Measurements from ENCODE around the gene SPINK2.

SPINK2 gene

DNA sequence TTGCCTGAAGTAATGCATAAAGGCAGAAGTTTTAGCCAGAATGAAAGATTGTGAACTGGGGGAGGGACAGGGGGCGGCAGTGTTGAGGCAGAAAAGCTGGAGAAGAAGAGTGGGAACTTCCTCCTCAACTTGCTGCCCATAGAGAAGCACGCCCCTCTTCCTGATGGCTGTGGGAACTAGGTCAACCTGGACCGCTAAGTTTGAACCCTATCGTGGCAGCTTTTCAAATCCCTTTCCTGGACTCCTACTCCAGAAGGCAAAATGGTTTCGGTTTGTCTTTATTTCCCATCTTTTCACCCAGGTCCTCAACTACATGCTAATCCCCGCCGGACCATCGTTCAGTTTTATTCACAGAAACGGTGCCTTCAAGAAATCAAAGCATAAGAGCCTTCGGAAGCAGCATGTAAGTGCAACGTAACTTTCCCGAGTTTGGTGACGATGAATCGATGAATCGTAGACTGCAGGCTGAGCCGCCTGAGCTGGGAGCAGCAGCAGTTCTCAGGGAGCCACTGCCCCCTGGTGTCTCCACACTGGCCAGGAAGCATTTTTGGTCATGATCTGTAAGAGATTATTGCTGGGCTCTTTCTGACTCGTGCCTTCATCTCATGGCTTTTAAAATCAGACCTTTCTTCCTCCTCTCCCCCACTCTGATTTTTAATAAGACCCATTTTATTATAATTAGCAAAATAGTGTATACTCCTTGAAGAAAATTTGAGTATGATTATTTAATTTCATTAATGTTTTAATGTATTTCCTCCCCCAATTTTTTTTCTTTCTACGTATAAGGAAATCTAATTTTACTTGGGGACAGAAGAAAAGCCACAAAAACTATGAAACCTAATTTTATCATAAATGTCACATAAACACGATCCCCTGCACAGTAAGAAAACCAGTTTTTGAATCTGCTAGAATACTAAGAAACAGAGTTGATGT is 21.4 kb downstream of the SPINK2 start:
- peak; percentile 60 for DNase-seq

DNA sequence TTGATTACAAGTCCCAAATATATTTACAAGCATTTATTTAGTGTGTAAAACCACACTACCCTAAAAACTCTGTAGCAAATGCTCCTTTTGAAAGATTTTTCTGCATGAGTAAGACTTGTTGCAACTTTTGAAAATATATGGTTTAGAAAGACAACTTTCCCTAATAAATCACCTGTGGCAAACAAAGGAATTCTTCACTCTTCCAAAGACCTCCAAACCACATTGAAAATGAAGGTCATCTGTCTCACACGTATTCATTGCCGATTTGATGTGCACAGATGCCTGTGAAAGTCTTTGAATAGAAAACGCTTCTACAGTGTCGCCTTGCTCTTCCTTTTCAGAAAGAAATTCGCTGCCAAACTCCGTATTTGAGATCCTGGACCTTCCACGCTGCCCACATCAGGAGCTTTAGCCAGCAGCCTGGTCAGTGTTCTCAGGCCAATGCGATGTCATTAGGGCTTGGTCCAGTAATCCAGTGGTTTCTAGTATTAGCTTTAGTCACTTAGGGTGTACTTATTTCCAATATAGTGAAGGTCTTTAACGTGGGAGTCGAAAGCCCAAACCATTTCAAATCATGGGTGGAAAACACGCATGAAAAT is 22.2 kb downstream of the SPINK2 start:
- no peak for DNase-seq

DNA sequence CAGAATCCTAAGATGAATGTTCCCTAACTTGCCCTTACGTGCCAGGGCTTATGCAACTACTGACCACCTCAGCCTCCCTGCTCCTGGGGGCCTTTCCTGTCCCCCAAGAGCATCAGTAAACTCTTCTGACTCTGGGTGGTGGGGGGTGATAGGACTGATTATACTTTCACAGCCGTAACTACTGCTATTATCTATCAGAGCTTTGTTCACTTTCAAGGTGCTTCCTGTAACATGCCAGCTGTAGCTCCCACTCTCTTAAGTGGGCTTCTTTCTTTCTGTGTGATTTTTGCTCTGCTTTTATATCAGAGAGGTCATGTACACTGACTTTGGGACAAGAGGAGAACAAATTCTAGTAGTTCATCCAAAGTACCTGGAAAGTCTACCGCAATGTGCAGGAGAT is 25.3 kb downstream of the SPINK2 start:
- DNase-seq: no peak

DNA sequence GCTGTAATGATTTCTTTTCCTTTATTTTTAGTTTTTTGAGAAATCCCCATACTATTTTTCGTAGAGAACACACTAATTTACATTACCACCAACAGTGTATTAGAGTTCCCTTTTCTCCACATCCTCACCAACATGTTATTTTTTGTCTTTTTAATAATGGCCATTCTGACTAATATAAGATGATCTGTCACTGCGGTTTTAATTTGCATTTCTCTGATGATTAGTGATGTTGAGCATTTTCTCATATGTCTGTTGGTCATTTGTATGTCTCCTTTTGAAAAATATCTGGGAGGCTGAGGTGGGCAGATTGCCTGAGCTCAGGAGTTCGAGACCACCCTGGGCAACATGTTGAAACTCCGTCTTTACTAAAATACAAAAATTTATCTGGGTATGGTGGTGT is 30.2 kb downstream of the SPINK2 start:
- no peak for DNase-seq

DNA sequence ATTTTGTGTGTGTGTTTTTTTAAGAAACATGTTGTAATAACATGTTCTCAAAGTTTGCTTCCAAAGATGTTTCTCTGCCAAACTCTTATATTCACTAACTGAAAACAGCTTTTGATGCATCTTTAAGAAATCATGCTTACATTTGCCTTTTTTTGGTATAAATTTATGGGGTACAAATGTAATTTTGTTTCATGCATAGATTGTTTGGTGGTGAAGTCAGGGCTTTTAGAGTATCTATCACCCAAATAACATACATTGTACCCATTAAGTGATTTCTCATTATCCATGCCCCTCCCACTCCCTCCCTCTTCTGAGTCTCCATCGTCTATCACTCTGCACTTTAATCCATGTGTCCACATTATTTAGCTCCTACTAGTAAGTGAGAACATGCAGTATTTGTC is 30.8 kb downstream of the SPINK2 start:
- no peak for DNase-seq

DNA sequence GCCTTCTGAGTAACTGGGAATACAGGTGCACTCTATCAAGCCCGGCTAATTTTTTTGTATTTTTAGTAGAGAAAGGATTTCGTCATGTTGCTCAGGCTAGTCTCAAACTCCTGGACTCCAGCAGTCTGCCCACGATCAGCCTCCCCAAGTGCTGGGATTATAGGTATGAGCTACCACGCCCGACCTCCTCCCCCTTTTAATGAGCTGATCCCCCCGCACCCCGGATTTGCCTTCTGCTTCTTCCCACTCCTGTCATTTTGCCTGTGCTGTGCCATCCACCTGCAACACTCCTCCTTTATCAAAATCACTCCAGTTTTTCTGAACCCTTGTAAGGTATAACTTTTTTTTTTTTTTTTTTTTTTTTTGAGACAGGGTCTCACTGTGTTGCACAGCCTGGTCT is 33.4 kb downstream of the SPINK2 start:
- DNase-seq: no peak

DNA sequence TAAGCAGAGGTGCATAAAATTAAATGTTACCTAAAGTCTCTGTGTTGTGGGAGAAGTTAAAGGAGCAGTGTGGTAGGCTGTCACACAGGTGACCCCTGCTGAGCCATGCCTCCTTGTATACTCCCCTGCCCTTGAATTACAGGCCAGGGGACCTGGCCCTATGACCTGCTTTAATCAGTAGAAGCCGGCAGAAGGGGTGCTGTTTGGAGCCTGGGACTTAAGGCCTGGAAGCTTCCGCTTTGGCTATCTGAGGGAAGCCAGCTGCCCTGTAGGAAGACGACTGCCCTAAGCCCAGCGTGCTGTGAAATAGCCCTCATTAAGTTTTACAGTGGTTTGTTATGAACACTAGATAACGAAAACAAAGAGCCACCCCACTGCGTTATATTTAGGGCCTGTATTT is 34.1 kb downstream of the SPINK2 start:
- no peak for DNase-seq

DNA sequence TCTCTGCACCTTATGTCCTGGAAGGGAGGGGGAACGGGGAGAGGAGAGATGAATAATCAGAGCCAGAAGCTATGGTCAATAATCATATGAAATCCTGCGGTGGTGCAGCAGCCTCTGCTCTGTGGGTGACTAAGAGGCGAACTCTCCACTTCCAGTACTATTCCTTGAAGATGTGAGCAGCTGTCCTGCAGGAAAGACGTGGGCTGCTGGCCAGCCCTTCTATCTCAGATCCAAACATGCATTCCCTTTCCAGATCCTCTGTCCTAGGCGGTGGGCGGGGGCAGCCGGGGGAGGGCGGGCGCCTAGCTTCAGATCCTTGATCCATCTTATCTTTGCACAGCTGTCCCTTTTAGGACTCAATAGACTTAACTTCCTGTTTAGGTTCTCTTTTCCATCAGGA is 34.5 kb downstream of the SPINK2 start:
- DNase-seq: no peak

DNA sequence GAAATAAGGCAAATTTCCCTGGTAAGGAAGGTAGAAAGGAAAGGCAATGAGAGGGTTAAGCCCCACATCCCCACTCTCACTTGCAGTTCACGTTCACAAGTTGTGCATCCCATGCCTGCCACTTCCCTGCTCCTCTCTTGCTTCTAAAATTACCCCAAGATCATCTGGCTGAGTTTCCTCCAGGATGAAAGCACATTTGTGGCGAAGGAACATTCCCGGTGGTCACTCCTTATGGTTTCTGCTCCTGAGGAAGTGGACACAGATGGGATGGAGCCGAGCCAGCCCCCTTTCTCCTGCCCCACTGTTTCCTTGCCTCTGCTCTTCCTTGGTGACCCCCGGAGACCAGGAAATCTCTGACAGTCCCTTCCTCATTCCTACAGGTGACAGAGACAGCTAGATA is 37.5 kb downstream of the SPINK2 start:
- no peak for DNase-seq

DNA sequence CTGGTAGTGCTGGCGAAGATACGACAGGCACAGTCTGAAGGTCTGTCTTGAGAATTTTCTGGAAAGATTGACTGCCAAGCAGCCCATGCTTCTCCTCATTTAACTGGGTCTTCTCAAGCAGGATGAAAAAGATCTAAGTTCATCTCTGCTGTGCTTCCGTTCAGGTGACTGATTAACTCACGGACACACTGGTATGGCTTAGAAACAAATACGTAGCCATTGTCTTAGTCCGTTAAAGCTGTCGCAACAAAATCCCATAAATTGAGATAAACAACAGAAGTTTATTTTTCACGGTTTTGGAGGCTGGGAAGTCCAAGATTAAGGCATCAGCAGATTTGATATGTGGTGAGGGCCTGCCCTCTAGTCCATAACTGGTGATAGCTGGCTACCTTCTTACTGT is 39.5 kb downstream of the SPINK2 start:
- DNase-seq: no peak

DNA sequence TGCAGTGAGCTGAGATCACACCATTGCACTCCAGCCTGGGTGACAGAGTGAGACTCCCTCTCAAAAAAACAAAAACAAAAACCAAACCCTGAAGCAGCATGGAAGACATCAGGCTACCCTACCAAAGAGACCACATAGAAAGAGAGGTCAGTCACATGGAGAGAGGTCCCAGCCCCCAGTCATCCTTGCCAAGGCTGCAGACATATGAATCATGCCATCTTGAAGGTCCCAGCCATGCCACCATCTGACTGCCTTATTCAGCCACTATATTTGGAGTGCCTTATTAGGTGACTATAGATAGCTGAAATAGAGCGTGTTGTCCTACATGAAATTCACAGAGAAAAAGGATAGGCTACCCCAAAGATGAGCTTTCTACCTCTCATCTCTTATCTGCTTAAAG is 48.2 kb downstream of the SPINK2 start:
- DNase-seq: no peak

DNA sequence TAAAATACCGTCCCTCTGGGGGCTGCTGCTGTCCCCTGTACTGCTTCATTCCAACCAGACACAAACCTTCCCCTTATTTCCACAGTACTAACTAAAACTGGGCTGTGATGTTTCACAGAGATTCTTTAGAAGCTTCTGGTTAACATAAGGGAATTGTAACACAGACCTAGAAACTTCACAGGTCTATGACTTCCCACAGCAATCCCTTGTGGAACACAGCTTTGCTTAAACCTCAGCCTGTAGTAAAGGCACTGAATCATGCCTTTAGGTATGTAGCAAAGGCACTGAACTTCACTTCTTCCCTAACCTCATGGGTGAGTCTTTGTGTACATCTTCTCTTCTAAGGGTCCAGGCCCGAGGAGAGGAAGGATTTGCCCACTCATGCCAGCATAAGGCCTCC is 49.4 kb downstream of the SPINK2 start:
- DNase-seq: no peak

DNA sequence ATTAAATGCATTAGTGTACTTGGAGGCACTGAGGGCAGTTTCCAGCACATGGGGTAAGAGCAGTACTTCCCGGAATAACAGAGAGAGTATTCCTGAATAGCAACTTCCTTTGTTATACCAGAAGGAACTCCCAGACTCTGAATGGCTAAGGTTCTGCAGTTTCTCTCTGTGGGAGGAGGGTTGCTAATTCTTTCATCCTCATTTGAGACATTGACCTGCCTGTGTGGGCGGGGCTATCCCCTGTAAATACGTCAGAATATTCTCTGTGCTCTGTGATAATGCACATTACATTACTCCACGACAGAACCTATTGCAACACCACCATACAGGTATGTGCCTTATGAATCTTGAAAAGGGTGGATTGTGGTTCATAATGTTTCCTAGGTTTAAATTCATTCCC is 52.7 kb downstream of the SPINK2 start:
- no peak for DNase-seq

DNA sequence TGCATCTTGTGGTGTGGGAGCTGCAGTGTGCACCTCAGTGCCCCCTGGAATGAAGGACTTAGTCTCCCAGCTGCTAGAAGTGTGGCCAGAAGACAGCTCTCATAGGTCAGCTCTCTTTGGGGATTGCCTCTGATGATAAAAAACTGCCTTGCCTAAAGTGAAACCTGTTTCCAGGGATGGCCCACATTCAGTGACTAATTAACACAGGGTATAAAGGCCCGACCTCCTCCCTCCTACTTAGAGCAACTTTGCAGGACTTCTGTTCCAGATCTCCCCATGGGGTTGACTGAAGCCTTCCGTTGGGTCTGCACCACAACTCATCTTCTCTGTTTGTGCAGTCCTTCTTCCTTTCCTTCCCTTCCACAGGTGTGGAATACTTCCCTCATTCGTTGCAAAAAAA is 53.2 kb downstream of the SPINK2 start:
- no peak for DNase-seq

DNA sequence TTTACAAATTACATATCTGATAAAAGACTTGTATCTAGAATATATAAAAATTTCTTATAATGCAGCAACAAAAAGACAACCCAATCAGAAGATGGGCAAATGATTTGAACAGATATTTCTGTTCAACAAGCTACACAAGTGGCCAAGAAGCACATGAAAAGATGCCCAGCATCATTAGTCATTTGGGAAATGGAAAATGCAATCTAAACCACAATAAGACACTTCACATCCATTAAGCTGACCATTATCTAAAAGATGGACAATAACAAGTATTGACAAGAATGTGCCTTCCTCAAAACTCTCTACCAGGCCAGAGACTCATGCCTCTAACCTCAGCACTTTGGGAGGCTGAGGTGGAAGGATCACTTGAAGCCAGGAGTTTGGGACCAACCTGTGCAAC is 53.9 kb downstream of the SPINK2 start:
- no peak for DNase-seq

DNA sequence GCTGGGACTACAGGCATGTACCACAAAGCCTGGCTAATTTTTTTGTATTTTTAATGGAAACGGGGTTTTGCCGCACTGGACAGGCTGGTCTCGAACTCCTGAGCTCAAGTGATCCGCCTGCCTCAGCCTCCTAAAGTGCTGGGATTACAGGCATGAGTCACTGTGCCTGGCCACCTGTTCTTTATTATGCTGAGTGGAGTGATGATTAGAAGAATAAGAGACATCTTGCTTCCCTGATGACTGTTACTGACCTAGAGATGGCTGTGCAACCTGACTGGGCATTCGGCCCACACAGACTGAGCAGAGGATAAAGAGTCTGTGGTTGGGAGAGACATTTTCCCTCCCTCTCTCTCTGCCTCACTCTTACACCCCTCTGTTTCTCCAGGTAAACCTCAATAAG is 56.7 kb downstream of the SPINK2 start:
- DNase-seq: no peak

DNA sequence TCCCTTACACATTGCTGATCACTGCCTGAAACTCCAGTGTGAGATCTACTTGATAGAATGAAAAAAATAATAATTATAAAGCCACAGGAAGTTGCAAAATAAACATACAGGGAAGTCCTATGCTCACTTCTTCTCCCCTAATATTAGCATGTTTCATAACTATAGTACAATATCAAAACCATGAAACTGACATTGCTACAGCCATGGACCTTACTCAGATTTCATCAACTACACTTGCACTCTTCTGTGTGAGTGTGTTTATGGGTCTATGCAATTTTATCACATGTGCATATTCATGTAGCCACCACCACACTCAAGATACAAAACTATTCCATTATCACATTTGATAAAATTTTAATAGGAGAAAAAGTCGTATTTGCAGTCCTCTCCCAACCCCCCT is 57.3 kb downstream of the SPINK2 start:
- no peak for DNase-seq

DNA sequence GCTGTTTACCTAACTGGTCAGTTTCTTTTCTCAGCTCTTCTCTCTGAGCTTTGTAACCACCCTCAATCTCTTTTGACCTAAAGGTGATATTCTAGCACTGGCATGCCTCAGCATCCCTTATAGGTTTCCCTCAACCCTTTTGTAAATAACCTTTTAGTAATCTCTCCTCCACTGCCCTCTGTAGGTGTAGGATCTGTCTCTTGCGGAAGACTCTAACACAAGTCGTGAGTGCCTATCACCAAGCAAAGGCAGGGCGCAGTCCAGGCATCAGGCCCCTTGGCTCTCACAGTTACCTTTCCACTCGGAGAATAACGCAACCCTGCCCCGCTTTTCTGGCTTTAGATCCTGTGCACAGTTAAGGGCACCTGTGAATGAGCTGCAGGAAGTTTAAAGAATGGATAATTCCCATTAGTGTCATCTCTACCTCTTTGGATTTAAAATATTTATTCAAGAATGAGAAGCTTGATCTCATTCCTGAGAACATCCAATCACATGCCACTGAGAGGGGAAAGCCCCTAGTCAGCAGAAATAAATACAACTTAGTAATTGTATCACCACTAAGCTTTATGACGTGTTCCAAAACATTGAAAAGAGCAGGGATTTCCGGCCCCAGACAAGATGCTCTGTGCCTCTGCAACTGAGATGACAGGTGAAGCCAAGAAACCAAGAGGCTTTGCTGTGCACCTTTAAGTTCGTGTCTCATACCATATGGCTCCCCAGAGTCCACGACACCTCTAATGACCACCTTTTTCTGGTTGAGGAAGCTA is 58.8 kb downstream of the SPINK2 start:
- DNase-seq: no peak

DNA sequence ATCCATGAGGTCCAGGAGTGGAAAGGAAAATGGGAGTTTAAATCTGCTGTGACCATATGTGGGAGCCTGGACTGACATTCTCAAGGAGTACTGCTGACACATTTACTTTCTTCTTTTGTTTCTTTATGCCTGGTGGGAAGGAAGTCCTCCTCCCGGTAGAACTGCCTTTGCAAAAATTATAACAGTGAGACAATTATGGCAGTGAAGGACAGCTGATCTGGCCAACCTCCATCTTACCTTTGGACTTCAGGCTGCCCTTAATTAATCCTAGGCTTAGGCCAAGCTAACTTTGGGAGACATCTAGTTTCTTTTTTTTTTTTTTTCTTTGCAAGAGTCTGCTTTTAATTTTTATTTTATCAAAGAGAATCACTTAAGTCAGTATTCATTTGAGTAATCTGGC is 61.3 kb downstream of the SPINK2 start:
- DNase-seq: no peak

Data from NCI-H1105 treated with DMSO at 0.1 percent for 48 hours (cell line).